Prostate gland (tissue), 2 donors: ENCODE results near the gene SMC1B. TPM values are rescaled to one million over a fixed set of nuclear protein-coding genes. Genes with fewer than 3 reads are reported as not detected.
A peak's percentile ranks its signal among the peaks of the same experiment; 100 is the strongest.
"Not testable (repeated sequence)": the region's sequence is repeated elsewhere in the genome, so short reads cannot be mapped to it uniquely, and the experiment has no call there.

ENCODE experiments used
- DNase-seq: peaks from one replicate; pipeline ENCODE4 v3.0.0-alpha.2; 2019; ENCODE audit warnings: low spot score
- H3K27ac ChIP-seq, 2 donors: fragments of 200-600 bp; sonication (generic); 2 replicates each; pipeline ENCODE4 v1.5.1; 2017 to 2019
- H3K27me3 ChIP-seq: fragments of 200-600 bp; sonication (generic); replicated peaks from 2 replicates; pipeline ENCODE4 v1.5.1; 2019; ENCODE audit not compliant: insufficient read depth
- H3K36me3 ChIP-seq, 2 donors: fragments of 200-600 bp; sonication (generic); 1 replicate in 1 of 2; 2 replicates in 1 of 2; pipeline versions ENCODE4 v1.5.1 to v1.8.1; 2017 to 2019
- H3K4me1 ChIP-seq: fragments of 200-600 bp; sonication (generic); replicated peaks from 2 replicates; pipeline ENCODE4 v1.5.1; 2019
- H3K4me3 ChIP-seq, 2 donors: fragments of 200-600 bp; sonication (generic); 2 replicates each; pipeline ENCODE4 v1.5.1; 2017 to 2019
- H3K9me3 ChIP-seq: fragments of 200-600 bp; sonication (generic); 2 replicates; pipeline ENCODE4 v1.5.1; 2017
- CTCF ChIP-seq, 4 experiments: fragments of 200-600 bp in 2 of 4; fragments of 450-650 bp in 2 of 4; sonication (generic) in 2 of 4; IDR thresholded peaks; 1 replicate in 3 of 4; 2 replicates in 1 of 4; pipeline ENCODE4 v1.5.1; 2016 to 2019; ENCODE audit warnings: antibody characterized with exemption in 4 of 4, mild to moderate bottlenecking in 2 of 4, moderate library complexity in 2 of 4
- POLR2A ChIP-seq: fragments of 450-650 bp; IDR thresholded peaks from one replicate; pipeline ENCODE4 v1.6.1; 2016; ENCODE audit warnings: antibody characterized with exemption, mild to moderate bottlenecking
- POLR2AphosphoS5 ChIP-seq: sonication (generic); formaldehyde crosslinking; IDR thresholded peaks from one replicate; pipeline ENCODE4 v1.6.1; 2017; ENCODE audit warnings: antibody characterized with exemption
- WGBS: methylation state at CpG from one replicate; pipeline ENCODE4 v1.1.5; 2018; 5-methylcytosine and 5-hydroxymethylcytosine counted together
- intact Hi-C: fragments of 100-400 bp; cut with DNase I; formaldehyde crosslinking; loops from one replicate; pipeline ENCODE4 v1.14.2; 2022
- total RNA-seq, 2 donors: library from RNA; depleted of rRNA; stranded (reverse); fragments of >200 nt; gene quantifications; one replicate each; pipeline ENCODE4 v1.1.0, GENCODE V29; 2016

Gene SMC1B
- total RNA-seq, 2 donors from 2014 or later = 8.2 TPM; not detected in 1

GRCh38 chr22:45442116-45442515 is 28.7 kb upstream of the SMC1B start:
- Histone ChIP-seq H3K27me3 (no peaks in the 10 kb centered on the region), H3K27ac (peak overlapping the region; percentile 7 to 41), H3K4me3 (no peak overlapping the region), H3K9me3 (no peaks in the 10 kb centered on the region), H3K4me1 (no peaks in the 10 kb centered on the region), H3K36me3 (no peaks in the 10 kb centered on the region)
- WGBS = 69% methylated on average over 5 of the region's 5 CpGs
- TF ChIP-seq POLR2A (no peak), POLR2AphosphoS5 (no peak), CTCF (IDR thresholded peaks at IDR 0.05) (no peak)
- intact Hi-C loops = no loop called here
- DNase-seq = no peak

- H3K9me3 ChIP-seq = no peaks in the 10 kb centered on the region
- H3K27ac ChIP-seq = peak overlapping the region; percentile 46 to 51
- peak; percentile 66 for TF ChIP-seq POLR2AphosphoS5
- peak; percentile 36 to 79 (median 66) for TF ChIP-seq CTCF (IDR thresholded peaks at IDR 0.05)
- no peak for TF ChIP-seq POLR2A
- no peak overlapping the region for H3K4me3 ChIP-seq
- peak; percentile 57 for DNase-seq
- H3K36me3 ChIP-seq = no peaks in the 10 kb centered on the region
- H3K27me3 ChIP-seq = no peaks in the 10 kb centered on the region
- intact Hi-C loops = loop anchor here (2.0 kb wide), 1 partner anchor 114 kb away; no protein-coding TSS in a partner anchor
- 13% methylated on average over 10 of the region's 10 CpGs for WGBS
- no peaks in the 10 kb centered on the region for H3K4me1 ChIP-seq
Measured at GRCh38 chr22:45441138-45441537, 27.7 kb upstream of the SMC1B start.

- H3K4me1 ChIP-seq, H3K27me3 ChIP-seq, H3K9me3 ChIP-seq, H3K36me3 ChIP-seq, H3K4me3 ChIP-seq, DNase-seq: not testable (repeated sequence)
- WGBS = 50% methylated on average over 13 of the region's 13 CpGs
- intact Hi-C loops = loop anchor here (2.0 kb wide), 1 partner anchor 114 kb away; no protein-coding TSS in a partner anchor
- H3K27ac ChIP-seq = peak overlapping the region in 1 of 2 donors; percentile 46
Measured at GRCh38 chr22:45440688-45441087, 27.3 kb upstream of the SMC1B start.

GRCh38 chr22:45438336-45438735 is 24.9 kb upstream of the SMC1B start:
- TF ChIP-seq POLR2A (no peak), POLR2AphosphoS5 (no peak), CTCF (IDR thresholded peaks at IDR 0.05) (no peak)
- DNase-seq = no peak
- Histone ChIP-seq H3K4me1 (peaks cover 7% of the 10 kb centered on the region), H3K4me3 (no peak overlapping the region), H3K27ac (no peak overlapping the region), H3K27me3 (no peaks in the 10 kb centered on the region), H3K9me3 (no peaks in the 10 kb centered on the region), H3K36me3 (no peaks in the 10 kb centered on the region)
- intact Hi-C loops = no loop called here

- H3K9me3 ChIP-seq, H3K4me3 ChIP-seq, H3K4me1 ChIP-seq, DNase-seq, H3K36me3 ChIP-seq, intact Hi-C loops, H3K27me3 ChIP-seq, H3K27ac ChIP-seq: not testable (repeated sequence)
- WGBS = 94% methylated on average over 33 of the region's 34 CpGs
Measured at GRCh38 chr22:45436871-45437517, 23.6 kb upstream of the SMC1B start.

- H3K27ac ChIP-seq = peak overlapping the region; percentile 77
- H3K9me3 ChIP-seq = no peaks in the 10 kb centered on the region
- peaks cover 7% of the 10 kb centered on the region for H3K4me1 ChIP-seq
- DNase-seq = peak; percentile 92
- H3K36me3 ChIP-seq = no peaks in the 10 kb centered on the region
- TF ChIP-seq POLR2A (peak; percentile 17), CTCF (IDR thresholded peaks at IDR 0.05) (peak; percentile 93 to 99 (median 98)), POLR2AphosphoS5 (peak; percentile 92)
- H3K4me3 ChIP-seq = no peak overlapping the region
- no peaks in the 10 kb centered on the region for H3K27me3 ChIP-seq
- WGBS = 0% methylated on average over 20 of the region's 20 CpGs
- intact Hi-C loops = loop anchor here (1.0 kb wide), 1 partner anchor 167 kb away; no protein-coding TSS in a partner anchor
Measured at GRCh38 chr22:45435544-45436139, 22.2 kb upstream of the SMC1B start.
